ENCODE measurements around the gene LMOD2. TPM values are rescaled to one million over a fixed set of nuclear protein-coding genes. Genes with fewer than 3 reads are reported as not detected.

Gene LMOD2
- polyA plus RNA-seq, 1 experiment = not detected

DNA sequence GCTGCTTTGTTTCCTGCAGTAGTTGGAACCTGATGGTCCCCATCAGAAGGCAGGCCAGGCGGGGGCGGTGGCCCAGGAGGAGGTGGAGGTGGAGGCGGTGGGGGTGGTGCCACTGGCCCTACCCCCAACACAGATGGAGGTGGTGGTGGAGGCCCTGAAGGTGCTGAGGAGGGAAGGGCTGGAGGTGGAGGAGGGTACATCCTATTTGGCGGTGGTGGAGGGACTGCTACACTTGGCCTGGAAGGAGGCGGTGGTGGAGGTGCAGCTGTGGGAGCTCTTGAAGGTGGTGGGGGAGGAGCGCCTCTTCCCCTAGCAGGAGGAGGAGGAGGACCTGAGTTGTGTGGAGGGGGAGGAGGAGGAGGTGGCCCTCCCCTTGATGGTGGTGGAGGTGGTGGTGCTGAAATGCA lies 36.8 kb downstream of the LMOD2 start:
- TF ChIP-seq, protein P1, sequence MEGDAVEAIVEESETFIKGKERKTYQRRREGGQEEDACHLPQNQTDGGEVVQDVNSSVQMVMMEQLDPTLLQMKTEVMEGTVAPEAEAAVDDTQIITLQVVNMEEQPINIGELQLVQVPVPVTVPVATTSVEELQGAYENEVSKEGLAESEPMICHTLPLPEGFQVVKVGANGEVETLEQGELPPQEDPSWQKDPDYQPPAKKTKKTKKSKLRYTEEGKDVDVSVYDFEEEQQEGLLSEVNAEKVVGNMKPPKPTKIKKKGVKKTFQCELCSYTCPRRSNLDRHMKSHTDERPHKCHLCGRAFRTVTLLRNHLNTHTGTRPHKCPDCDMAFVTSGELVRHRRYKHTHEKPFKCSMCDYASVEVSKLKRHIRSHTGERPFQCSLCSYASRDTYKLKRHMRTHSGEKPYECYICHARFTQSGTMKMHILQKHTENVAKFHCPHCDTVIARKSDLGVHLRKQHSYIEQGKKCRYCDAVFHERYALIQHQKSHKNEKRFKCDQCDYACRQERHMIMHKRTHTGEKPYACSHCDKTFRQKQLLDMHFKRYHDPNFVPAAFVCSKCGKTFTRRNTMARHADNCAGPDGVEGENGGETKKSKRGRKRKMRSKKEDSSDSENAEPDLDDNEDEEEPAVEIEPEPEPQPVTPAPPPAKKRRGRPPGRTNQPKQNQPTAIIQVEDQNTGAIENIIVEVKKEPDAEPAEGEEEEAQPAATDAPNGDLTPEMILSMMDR (IDR thresholded peaks at IDR 0.05; ENCODE audit: insufficient read depth, low read depth, low read length) = no peak
- ChIA-PET CTCF (interaction anchor here (0.6 to 1.2 kb wide), 3 partner anchors 10 to 1092 kb away, joined by 3 read pairs; no protein-coding TSS in a partner anchor), POLR2A (no interaction called here)
- Histone ChIP-seq H3K4me3 (ENCODE audit: low read depth, low read length) (no peak overlapping the region), H3K36me3 (ENCODE audit: control insufficient read depth, insufficient read depth, low read length) (0 out of 2 replicates have a peak, but pooled peaks cover 3% of the 10 kb centered on the region), H3K27me3 (ENCODE audit: control insufficient read depth, insufficient read depth, low read length) (no peaks in the 10 kb centered on the region)
- no peak for DNase-seq (ENCODE audit: low read depth)

DNA sequence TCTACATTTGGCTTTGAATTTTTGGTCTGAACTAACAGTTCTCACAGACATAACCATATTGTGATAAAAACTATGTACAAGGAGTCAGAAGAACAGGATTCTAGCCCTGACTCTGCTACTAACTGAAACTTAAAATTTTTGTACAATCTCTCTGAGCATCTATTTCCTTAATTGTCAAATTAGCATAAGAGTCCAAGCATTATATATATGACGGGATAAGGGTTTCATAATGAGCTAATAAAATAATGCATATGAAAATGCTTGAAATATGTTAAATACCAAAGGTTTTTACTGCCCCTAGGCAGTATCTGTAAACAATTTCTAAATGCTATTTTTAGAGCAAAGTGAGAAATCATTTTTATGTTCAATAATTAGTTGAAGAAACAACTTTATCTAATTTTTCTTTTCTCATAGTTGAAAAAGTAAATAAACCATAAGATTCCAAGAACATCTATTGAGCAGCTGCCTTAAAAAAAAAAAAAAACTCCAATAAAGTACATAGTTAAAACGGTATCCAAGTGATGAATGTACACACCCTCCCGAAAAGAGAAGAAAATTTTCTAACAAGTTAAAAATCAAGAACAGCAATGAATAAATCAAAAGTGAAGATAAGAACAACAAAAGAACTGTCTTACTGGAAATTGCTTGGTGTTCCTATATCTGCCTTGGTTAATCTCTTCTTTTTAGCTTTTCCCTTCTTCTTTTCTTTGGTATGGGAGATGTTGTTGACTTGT lies 40.4 kb downstream of the LMOD2 start:
- TF ChIP-seq, protein P1 (IDR thresholded peaks at IDR 0.05; ENCODE audit: insufficient read depth, low read depth, low read length) = no peak
- ChIA-PET POLR2A (no interaction called here), CTCF (no interaction called here)
- H3K4me3 ChIP-seq (ENCODE audit: low read depth, low read length) = no peak overlapping the region
- no peak for DNase-seq (ENCODE audit: low read depth)
- no peaks in the 10 kb centered on the region for H3K27me3 ChIP-seq (ENCODE audit: control insufficient read depth, insufficient read depth, low read length)
- 0 out of 2 replicates have a peak, but pooled peaks cover 3% of the 10 kb centered on the region for H3K36me3 ChIP-seq (ENCODE audit: control insufficient read depth, insufficient read depth, low read length)

DNA sequence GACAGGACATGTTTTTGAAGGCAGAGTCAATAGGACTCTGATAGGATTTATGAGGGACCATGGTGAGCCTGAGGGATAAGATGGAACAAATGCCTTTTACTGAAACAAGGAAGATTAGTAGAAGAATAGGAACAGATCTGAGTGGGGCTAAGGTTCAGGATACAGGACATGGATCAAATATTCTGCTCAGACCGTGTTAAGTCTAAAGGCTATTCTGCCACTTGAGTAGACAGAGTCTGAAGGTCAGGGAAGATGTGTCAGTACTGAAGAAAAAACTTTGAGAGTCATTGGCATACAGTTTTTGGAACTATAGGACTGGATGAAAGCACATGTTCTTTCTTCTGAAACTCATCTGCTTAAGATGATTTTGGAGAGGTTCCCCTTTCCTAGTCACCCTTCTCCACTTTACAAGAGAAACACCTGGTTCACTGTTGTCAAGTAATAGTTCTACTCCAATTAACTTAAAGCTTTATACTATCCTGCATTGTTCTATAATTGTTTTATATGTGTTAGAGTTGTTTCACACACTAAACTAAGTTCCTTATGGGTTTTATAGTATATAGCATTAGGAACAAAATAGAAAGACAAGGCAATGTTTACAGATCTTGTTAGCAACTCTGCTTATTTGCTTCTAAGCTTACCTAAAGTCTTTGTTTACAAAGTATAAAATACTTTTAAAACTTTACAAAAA lies 49.7 kb downstream of the LMOD2 start:
- no peak overlapping the region for H3K4me3 ChIP-seq (ENCODE audit: low read depth, low read length)
- no peak for DNase-seq (ENCODE audit: low read depth)
- TF ChIP-seq, protein P1 (IDR thresholded peaks at IDR 0.05; ENCODE audit: insufficient read depth, low read depth, low read length) = no peak
- ChIA-PET CTCF (interaction anchor here (0.9 to 1.4 kb wide), 2 partner anchors 17 to 70 kb away, joined by 3 read pairs; no protein-coding TSS in a partner anchor), POLR2A (no interaction called here)
- H3K36me3 ChIP-seq (ENCODE audit: control insufficient read depth, insufficient read depth, low read length) = peaks cover 6% of the 10 kb centered on the region
- H3K27me3 ChIP-seq (ENCODE audit: control insufficient read depth, insufficient read depth, low read length) = no peaks in the 10 kb centered on the region

DNA sequence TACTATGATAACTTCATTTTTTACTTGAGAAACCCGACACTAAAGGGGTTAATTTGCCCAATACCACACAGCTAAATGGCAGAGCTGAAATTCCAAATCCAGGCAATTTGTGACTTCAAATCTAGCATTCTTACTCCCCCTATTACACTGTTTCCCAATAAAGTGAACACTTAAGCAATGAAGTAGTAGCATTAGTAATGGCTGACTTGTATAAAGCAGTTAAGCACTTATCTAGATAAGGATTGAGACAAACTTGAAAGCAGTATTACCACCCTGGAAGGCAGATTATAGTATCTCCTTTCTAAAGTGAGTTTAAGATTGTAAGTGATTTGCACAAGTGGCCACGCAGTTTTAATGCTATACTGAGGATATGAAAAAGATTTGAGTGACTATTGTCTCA lies 53.9 kb downstream of the LMOD2 start:
- no peak for DNase-seq (ENCODE audit: low read depth)
- POLR2A ChIA-PET = no interaction called here
- CTCF ChIA-PET = interaction anchor here (1.0 to 1.1 kb wide), 2 partner anchors 8 to 10 kb away, joined by 4 read pairs; no protein-coding TSS in a partner anchor
- no peak overlapping the region for H3K4me3 ChIP-seq (ENCODE audit: low read depth, low read length)
- H3K36me3 ChIP-seq (ENCODE audit: control insufficient read depth, insufficient read depth, low read length) = peaks cover 6% of the 10 kb centered on the region
- H3K27me3 ChIP-seq (ENCODE audit: control insufficient read depth, insufficient read depth, low read length) = no peaks in the 10 kb centered on the region
- TF ChIP-seq, protein P1 (IDR thresholded peaks at IDR 0.05; ENCODE audit: insufficient read depth, low read depth, low read length) = no peak

DNA sequence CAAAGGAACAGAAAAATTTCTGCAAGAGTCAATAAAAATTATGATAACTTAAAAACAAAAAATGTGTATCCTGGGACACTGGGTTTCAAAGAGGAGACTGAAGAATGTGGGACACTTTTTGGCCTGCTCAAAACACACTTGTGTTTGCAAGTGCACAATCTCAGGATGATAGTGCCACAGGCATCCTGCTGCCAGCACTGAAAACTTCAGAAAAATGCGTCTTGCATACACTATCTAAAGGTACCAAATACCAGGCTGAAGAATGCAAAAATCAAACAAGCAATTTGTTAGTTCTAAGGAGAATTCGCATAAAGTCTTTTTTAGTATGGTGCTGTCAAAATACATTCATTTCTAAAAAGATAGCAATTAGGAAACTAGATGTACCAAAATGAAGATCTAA lies 55.0 kb downstream of the LMOD2 start:
- no peak for DNase-seq (ENCODE audit: low read depth)
- no peak overlapping the region for H3K4me3 ChIP-seq (ENCODE audit: low read depth, low read length)
- POLR2A ChIA-PET = no interaction called here
- H3K36me3 ChIP-seq (ENCODE audit: control insufficient read depth, insufficient read depth, low read length) = peaks cover 4% of the 10 kb centered on the region
- TF ChIP-seq, protein P1 (IDR thresholded peaks at IDR 0.05; ENCODE audit: insufficient read depth, low read depth, low read length) = no peak
- CTCF ChIA-PET = interaction anchor here (0.5 to 1.0 kb wide), 2 partner anchors 9 to 38 kb away, joined by 3 to 4 read pairs; partner anchors contain the start of gene WASL
- H3K27me3 ChIP-seq (ENCODE audit: control insufficient read depth, insufficient read depth, low read length) = no peaks in the 10 kb centered on the region

All from BJ (cell line).